ENCODE results near the gene ZBTB7A. TPM values are rescaled to one million over a fixed set of nuclear protein-coding genes. Genes with fewer than 3 reads are reported as not detected.

The ZBTB7A gene
- total RNA-seq, 1 donor from 2014 or later, result 41.6 TPM

DNA sequence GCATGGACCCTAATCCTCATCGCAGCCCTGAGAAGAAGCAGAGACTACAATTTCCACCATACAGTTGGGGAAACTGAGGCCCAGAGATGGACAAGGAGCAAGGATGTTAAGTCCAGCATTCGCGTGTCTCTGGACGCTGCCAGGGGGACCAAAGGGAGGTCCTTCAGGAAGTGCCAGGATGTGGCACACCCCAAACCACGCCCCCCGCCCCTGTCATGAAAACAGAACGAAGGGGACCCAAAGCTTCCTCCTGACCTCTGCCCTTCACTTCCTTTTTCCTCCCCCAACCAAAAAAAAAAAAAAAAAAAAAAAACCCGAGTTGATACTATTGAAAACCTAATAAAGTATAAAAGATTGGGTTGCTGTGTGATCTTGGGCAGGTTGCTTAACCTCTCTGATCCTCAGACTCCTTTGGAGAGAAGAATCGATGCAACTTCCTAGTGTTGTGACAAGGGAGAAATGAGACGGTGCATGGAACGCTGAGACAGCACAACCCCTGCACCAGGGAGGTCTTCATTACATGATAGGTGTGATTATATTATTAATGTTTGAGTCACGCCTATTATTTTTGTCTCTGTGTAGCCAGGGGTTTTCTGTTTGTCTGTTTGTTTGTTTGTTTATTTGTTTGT, 2.7 kb upstream of the ZBTB7A start:
- intact Hi-C loops (cut with micrococcal nuclease), result loop anchor here (5.0 to 10.0 kb wide), 3 partner anchors 113 to 495 kb away; partner anchors contain the start of genes ANKRD24, HDGFL2, HMG20B and SIRT6

DNA sequence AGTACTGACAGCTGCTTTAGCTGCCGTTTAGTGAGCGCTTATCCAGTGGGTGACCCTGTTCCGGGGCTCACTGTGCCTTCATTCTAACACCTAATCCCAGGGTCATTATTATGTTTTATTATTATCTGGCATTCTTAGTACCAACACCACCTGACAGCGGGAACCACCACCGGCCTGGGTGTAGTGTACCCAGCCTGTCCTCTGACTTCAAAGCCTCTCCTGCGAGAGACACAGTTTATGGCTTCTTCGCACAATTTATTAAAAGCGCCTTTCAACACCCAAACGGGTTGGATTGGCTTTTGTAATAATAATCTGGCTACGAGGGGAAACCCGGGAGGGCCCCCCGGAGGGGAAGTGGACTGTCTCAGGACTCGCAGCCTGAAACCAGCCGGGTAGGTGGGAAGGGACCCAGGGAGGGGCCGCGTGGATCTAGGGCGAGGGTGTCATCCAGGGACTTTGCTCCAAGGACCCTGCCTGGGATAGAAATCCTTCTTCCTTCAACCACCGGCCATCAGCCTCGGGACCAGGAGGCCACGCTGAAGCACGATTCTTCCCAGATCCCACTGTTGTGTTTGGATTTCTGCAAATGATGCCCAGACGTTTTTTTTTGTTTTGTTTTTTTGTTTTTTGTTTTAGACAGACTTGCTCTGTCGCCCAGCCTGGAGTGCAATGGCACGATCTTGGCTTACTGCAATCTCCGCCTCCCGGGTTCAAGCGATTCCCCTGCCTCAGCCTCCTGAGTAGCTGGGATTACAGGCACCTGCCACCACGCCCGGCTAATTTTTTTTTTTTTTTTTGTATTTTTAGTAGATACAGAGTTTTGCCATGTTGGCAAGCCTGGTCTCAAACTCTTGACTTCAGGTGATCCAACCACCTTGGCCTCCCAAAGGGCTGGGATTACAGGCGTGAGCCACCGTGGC, 1.6 kb upstream of the ZBTB7A start:
- intact Hi-C loops (cut with micrococcal nuclease), result loop anchor here (5.0 to 10.0 kb wide), 3 partner anchors 114 to 494 kb away; partner anchors contain the start of genes ANKRD24, HDGFL2, HMG20B and SIRT6

DNA sequence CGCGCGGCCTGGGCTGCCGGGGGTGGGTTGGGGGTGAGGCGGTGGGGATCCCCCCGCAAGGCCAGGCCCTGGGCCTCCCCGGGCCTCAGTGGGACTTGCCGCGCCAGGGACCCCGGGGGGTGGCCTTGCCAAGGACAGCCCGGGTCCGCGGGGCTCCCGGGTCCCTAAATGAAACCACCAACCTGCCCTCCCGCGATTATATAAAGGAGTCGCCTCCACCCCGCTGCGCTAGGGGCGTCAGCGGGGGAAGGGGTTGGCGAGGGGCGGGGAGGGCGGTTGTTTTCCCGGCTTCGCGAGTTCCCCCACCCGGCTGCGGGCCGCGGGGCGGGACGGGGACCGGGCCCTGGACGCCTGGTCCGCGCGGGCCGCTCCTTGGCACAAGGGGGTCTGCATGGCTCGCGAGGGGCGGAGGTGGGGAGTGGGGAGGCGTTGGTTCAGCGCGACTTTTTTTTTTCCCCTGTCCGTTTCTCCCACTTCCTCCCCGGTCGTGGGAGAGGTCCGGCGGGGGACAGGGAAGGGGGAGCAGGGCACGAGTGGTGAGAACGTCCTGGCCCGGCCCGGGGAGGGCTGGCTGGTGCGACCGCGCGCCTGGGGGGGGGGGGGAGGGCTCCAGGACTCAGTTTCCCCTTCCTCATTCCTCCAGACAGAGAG, 822 bp upstream of the ZBTB7A start:
- intact Hi-C loops (cut with micrococcal nuclease), result loop anchor here (2.0 to 10.0 kb wide), 6 partner anchors 47 to 493 kb away; partner anchors contain the start of genes ANKRD24, CHAF1A, EEF2 and HDGFL2

DNA sequence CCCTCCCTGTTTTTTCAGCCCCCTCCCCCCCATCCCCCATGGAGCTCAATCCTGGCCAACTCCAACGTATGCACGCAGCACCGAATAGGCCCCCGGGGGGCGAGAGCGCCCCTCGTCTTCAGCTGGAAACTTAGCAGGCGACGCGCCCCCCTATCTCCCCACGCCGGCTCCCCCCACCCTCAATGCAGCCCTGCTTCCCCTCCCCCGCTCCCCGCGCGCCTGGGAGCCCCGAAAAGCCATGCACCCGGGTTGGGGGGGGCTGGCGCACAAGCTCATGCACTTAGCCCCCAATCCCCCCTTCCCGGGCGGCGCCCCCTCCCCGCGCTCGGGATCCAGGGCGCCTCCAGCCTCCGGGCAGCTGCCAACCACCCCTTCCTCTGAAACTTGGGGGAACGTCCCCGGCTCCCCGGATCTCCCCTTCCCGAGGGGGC, 508 bp downstream of the ZBTB7A start:
- intact Hi-C loops (cut with micrococcal nuclease), result loop anchor here (1.0 to 10.0 kb wide), 8 partner anchors 23 to 491 kb away; partner anchors contain the start of genes ANKRD24, CHAF1A, EEF2 and HDGFL2

DNA sequence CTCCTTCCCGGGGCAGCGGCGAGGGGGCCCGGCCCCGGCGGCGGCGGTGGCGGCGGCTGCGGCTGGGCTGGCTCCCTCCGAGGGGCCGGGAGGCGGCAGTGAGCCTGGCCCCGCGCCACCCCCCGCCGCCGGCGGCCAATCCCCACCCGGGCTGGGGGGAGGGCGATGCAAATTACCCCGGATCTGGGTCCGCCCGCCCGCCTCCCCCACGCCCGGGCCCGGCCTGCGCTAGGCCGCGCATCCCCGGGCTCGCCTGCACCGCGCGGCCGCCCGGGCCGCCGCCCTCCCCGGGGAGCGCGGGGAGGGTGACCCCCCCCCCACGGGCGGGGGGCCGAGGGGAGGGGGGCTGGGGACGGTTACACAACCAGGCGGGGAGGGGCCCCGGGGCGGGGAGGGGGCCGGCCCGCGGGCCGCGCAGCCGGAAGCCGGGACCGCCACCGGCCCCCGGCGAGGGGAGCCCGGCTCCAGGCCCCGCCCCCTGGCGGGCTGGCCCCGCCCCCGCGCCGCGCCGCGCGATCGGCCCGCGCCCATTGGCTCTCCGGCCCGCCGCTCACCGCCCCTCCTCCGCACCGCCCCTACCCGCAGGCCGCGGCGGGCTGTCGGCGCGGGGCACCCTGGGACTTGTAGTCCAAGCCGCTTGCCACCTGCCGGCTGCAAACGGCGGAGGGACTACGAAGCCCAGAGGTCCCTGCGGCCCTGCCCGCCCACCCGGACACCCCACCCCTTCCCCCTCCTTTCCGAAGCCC, 1.1 kb downstream of the ZBTB7A start:
- intact Hi-C loops (cut with micrococcal nuclease), result loop anchor here (1.0 to 10.0 kb wide), 8 partner anchors 24 to 491 kb away; partner anchors contain the start of genes ANKRD24, CHAF1A, EEF2 and HDGFL2

DNA sequence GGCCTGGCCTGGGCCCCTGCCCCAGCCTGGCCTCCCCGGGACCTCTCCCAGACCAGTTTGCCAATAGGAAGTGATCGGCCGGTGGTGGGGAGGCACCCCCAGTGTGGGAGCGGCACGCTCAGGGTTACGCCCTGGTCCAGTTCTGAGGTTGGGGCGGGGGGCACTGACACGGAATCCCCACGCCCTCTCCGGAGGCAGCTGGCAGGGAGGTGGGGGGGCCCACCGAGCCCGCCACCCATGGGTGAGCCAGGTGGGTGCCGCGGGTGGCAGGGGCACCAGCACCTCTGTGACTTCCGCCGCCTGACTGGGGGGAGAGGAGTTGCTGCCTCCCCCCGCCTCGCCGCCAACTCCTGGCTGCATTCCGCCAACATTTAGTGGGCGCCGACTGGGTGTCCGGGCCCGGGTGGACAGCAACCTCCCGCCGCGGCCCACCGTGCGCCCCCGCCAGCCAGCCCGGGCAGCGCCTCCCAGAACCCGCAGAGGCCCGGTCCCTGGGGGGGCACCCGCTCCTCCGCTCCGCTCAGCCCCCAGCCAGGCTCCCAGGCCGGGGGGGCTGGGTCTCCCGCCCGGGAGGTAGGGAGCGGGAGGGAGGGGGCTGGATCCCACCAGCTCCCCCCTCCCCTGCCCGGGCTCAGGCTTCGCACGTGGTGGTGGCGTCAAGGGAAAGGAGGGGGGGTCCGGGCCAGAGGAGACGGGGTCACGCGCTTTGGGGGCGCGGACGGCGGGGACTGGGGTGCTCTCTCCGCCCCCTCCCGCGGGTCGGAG, 2.0 kb downstream of the ZBTB7A start:
- intact Hi-C loops (cut with micrococcal nuclease), result loop anchor here (5.0 to 10.0 kb wide), 3 partner anchors 118 to 490 kb away; partner anchors contain the start of genes ANKRD24, HDGFL2, HMG20B and SIRT6

DNA sequence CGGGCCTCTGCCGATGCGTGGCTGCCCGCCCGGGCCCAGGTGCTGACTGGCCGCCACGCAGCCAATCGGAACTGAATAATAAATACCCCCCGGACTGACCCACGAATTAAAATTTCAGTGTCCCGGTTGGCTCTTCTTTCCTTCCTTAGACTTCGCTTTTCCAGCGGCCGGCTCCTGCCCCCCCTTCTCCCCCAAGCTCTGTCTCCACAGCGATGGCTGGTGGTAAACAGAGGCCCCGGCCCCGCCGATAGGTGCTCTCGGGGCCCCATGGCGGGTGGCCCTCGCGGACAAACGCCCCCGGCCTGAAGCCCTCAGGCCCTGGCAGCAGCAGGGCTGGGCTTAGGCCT, 2.6 kb downstream of the ZBTB7A start:
- intact Hi-C loops (cut with micrococcal nuclease), result loop anchor here (10.0 kb wide), 1 partner anchor 489 kb away; the partner anchor contains the start of gene HMG20B

DNA sequence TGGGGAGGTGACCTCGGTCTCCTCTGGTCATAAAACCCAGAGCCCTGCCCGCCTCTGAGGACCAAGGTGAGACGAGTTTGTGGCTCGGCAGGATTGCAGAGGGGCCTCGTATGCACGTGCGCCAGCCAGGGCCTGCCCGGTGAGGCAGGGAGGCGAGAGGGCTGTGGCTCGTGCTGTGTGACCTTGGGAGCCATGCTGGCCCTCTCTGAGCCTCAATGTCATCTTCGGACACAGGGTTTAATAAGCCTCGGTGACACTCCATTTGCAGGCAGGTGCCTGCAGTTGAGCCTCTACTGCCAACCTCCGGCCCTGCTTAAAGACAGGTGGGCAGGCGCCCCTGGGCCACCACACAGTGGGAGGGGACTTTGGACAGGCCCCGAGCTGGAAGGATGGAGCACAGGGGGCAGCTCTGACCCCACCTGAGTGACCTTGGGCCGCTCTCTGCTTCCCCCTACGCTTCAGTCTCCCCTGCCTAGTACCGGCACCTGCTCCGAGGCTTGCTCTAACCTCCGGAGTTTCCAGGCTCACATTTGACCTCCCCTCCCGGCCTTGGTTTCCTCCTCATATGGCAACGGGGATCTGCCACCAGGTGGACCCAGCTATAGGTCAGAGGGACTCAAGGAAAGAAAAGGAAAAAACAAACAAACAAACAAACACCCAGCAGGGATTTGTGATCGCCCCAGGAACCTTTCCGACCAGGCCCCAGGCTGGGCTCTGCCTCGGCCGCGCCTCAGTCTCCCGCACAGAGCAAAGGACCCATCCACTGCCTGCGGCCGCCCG, 3.1 kb downstream of the ZBTB7A start:
- intact Hi-C loops (cut with micrococcal nuclease), result loop anchor here (10.0 kb wide), 1 partner anchor 489 kb away; the partner anchor contains the start of gene HMG20B

DNA sequence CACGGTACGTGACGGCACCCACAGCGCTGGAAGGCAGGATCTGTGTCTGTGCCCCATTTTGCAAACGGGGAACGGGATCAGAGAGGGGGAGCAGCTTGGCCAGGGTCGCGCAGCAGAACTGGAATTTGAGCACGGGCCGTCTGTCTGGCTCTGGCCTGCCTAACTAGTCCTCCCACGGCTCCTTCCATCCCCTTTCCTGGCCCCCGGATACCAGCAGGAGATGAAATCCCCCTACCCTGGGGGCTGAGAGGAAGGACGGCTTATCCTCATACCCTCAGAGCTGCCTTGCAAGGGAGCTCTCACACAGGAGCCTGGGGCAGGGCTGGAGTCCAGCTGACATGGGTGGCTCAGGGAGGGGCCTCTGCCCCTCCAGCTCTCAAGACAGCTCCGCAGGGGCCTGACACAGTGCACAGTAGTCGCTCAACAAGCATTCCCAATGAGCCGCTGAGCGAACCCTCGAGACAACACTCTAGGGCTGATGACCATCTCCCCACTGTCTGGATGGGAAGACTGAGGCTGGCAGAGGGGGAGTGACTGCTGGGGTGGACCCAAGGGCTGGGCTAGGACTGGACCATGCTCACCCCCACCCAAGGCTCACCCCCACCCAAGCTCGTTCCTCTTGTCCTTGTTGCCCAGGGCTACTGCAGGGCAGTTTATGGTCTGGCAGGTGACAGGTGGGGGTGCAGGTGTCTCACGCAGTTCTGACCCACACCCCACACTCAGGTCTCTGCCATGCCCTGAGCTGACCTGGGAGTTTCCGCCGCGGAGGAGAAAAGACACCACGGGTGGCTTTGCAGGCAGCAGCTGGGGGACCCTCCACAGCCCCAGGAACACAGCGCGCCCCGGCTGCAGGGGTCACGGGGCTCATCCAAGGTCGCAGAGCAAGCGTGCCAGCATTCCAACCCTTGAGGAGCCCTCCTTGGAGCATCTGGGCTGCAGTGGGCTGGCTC, 4.0 kb downstream of the ZBTB7A start:
- intact Hi-C loops (cut with micrococcal nuclease), result loop anchor here (10.0 kb wide), 1 partner anchor 488 kb away; the partner anchor contains the start of gene HMG20B

DNA sequence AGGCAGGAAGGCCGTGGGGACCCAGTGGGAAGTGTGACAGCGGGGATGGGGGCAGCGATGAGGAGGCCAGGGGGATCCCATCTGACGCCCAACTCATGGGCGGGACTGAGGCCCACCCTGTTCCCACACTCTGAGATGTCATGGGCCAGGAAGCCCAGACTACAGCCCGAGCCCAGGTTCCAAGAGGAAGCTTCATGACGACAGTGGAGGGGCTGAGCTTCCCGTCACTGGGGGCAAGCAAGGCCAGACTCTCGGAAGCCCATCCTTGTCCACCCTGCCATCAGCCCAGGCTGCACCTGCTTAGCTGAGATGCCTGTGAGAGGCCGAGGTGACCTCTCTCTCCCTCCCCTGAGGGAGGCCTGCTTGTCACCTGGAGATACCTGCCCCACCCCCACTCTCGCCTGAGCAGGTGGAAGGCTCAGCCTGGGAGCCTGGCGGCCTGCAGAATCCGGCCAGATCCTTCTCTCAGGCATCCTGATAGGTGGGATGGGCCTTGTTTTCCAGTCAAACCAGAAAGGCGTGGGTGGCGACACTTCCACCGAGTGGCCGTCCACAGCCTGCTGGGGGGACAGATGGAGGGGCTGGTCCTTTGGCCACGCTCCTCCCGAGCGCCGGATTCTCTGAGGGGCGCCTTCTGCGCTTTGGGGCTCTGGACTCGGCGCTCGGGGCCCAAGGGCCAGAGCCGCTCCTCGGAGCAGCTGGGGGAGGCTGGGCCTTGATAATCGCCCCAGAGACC, 4.8 kb downstream of the ZBTB7A start:
- intact Hi-C loops (cut with micrococcal nuclease), result loop anchor here (10.0 kb wide), 1 partner anchor 487 kb away; the partner anchor contains the start of gene HMG20B

DNA sequence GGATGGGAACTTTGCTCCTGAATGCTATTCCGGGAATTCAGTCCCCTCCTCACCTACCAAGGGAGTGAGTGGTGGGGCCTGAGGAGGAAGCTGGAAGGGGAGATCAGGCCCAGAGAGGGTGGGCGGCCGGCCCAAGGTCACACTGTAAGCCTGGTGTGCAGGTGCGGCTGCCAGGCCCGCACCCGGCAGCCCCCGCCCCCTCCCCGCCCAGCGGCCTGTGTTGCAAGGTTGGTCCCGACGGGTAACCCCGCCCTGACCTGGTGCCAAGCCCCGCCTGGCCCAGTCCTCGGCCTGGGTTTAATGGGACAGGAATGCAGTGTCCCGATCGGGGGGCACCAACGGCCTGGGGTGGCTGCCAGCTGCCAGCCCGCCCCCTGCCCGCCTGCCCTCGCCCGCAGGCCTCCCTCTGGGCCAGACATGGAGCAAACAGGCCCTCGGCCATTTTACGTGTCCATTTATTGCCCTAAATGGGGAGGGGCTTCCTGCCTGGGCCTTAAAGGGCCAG, 5.5 kb downstream of the ZBTB7A start:
- intact Hi-C loops (cut with micrococcal nuclease), result loop anchor here (10.0 kb wide), 1 partner anchor 486 kb away; the partner anchor contains the start of gene HMG20B

DNA sequence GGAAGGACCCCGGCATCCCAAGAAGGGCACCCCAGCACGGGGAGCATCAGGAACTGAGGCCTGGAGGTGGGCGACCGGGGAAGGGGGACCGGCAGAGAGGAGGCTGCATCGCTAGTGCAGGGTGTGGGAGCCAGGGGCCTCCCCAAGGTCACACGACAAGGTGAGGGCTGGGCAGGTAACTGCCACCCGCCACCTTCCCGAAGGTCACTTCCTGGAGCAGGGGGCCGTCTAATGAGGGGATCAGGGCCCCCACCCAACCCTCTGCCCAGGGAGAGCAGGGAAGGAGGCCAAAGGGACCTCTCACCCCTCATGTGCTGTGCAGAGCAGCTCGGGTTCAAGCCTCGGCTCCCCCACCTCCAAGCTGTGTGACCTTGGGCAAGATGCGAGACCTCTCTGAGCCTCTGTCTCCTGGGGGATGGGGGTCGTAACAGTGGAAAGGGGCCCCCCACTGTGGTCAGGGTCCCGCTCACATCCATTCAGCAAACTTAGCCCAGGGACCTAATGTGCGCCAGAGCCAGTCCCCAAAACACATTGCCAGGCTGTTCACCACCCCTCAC, 6.0 kb downstream of the ZBTB7A start:
- intact Hi-C loops (cut with micrococcal nuclease), result loop anchor here (10.0 kb wide), 1 partner anchor 486 kb away; the partner anchor contains the start of gene HMG20B

DNA sequence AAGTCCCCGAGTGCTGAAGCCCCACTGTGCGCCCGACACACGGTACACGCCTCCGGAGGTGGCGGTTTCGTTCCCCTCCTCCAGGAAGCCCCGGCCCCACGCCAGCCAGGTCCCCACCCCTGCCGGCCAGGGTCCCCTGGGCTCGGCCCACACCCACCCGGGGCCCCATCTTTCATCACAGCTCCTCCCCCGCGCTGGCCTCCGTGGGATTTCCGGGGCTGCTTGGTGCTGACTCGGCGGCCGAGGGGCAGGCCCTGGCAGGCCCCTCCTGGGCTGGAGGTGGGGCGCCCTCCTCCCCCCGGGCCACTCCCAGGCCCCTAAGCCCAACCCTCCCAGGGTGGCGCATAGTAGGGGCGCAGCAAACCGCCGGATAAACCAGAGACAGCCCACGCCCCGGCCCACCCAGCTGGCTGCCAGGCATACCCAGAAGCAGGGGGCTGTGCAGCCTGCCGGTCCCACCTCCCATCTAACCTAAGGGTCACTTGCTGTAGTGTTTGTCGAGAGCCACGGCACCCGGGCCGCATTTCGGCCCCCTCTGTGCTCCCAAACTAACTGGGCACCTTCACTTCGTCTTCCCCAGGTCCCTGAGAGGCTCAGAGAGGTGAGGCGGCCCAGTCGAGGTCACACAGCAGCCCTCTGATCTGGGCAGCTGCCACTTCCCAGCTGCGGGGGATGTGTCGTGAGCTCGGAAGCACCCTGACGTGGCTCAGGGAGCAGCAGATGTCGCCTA, 6.6 kb downstream of the ZBTB7A start:
- intact Hi-C loops (cut with micrococcal nuclease), result loop anchor here (10.0 kb wide), 1 partner anchor 485 kb away; the partner anchor contains the start of gene HMG20B

DNA sequence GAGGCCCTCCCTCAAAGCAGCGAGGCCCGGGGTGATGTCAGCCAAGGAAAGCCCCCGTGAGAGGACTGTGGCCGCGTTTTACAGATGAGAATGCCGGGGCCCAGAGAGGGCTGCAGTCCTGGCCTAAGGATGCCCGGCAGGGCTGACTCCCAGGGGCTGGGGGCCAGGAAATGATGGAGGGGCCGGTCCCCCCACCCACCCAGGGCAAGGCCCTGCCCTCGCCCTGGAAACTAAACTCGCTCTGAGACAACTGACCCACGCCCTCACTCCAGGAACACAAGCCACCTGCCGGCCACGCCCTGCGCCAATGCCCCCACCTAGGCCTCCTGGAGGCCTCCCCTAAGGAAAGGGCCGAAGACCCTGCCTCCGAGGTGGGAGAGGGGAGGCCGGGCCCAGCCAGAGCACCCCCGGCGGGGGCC, 7.2 kb downstream of the ZBTB7A start:
- intact Hi-C loops (cut with micrococcal nuclease), result no loop called here

DNA sequence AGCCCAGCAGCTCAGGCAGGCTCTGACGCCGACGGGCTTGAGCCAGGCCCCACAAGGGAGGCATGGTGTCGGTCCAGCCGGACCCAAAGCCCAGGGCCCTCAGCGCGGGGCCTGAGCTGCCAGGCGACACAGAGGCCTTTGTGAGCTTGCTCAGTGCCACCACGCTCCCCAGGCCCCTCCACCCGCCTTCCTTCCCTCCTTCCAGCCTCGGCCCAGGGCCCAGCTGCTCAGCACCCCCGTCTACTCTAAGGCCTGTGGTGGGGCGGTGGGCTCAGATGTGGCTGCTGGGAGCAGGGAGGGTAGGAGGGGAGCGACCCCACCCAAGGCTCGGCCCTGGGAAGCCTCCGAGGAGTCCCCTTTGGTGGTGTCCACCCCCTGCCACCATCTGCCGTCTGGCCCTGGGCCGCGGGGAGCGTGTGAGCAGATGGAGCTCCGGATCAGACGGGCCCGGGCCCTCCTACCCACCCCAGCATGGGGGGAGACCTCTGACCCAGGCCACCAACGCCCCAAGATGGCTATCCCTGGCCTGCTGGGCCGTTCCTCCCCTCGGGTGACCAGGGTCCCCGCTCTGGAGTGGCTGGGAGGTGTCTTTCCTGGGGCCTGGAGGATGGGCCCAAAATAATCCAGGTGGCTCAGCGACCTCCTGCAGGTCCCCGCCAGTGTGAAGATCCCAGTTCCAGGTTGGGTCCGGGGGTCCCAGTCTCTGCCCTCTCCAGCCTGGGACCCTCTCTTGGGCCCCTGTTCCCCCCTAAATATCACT, 7.8 kb downstream of the ZBTB7A start:
- intact Hi-C loops (cut with micrococcal nuclease), result no loop called here

Data from T-helper 2 cell treated with Interferon-gamma antibody and Interleukin-4, amounts not matched to agents 100 ng/mL and 5 ng/mL, for 36 hours (primary cell).